Activated T-helper 1 cell treated with anti-CD3 and anti-CD28 coated beads, Interleukin-12 subunit alpha, Interleukin-12 subunit beta, Interleukin-2, Interleukin-4 antibody, amounts not matched to agents 30 ng/mL and 10 ng/mL and 1 ng/mL, durations not matched to agents 14 hours and 24 hours and 36 hours (primary cell): Measurements from ENCODE around the gene C1QTNF3. TPM values are rescaled to one million over a fixed set of nuclear protein-coding genes. Genes with fewer than 3 reads are reported as not detected.

Experiments used
- DNase-seq: peaks from one replicate; pipeline ENCODE4 v3.0.0; 2021; ENCODE audit warnings: low spot score
- H3K27ac Mint-ChIP-seq: one replicate; pipeline ENCODE4 v1.8.0; 2021; ENCODE audit warnings: mild to moderate bottlenecking, mixed read lengths
- H3K27me3 Mint-ChIP-seq: one replicate; pipeline ENCODE4 v1.8.0; 2022; ENCODE audit warnings: mild to moderate bottlenecking, moderate library complexity, mixed read lengths; ENCODE audit not compliant: insufficient read depth
- H3K36me3 Mint-ChIP-seq: one replicate; pipeline ENCODE4 v1.8.0; 2021; ENCODE audit warnings: low read depth, mixed read lengths
- H3K4me1 Mint-ChIP-seq: one replicate; pipeline ENCODE4 v1.8.0; 2021; ENCODE audit warnings: low read depth, mixed read lengths
- H3K4me3 Mint-ChIP-seq: one replicate; pipeline ENCODE4 v1.8.0; 2021; ENCODE audit warnings: mild to moderate bottlenecking, moderate library complexity, mixed read lengths
- H3K9me3 Mint-ChIP-seq: one replicate; pipeline ENCODE4 v1.8.0; 2021; ENCODE audit warnings: mixed read lengths
- intact Hi-C: fragments of 100-400 bp; cut with micrococcal nuclease; formaldehyde crosslinking; loops from one replicate; pipeline ENCODE4 v1.15.1; 2024
- total RNA-seq: library from RNA; stranded (reverse); gene quantifications from 2 replicates; pipeline ENCODE4 v1.2.3, GENCODE V29; 2022

C1QTNF3 gene
- total RNA-seq, 1 donor from 2014 or later = 1.8 TPM

DNA sequence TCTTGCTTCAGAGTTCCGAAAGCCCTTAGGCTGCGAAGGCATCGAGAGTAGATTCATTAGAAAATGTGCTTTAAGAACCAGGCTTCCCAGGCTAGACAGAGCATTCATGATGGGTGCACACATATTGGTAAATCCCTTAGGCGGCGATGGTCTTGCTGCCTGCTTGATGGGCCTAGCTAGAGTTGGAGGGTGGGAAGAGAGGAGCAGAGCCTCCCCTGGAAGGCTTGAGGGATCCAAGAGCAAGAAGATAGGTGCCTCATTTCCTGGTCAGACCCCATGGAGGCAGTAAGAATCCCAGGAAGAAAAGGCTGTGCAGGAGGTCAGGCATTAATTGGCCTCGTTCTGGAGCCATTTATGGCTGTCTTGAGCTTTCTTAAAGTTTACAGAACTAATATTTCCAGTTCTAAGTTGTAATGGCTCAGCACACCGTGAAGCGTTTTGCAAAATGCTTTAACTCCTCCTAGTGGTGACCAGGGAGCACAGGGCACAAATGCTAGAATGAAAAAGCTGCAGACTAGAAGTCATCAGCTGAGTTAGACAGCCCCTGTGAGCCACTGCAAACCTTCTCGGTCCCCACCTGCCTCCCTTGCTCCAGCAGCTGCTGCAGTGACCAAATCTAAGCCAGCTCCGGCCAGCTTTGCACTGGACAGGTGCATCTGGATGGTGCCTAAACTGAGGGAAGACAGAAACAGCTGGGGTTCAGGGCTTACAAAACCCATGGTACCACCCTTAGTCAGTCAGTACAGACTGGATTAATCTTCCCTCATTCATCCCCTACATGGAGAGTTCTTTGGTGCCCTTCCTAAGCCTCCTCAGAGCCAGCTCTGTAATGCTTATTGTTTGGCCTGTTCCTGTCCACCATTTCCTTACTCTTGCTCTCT lies 73.2 kb downstream of the C1QTNF3 start:
- peaks cover 2% of the 10 kb centered on the region for H3K36me3 Mint-ChIP-seq
- peaks cover 18% of the 10 kb centered on the region for H3K4me1 Mint-ChIP-seq
- no peak for DNase-seq
- no peaks in the 10 kb centered on the region for H3K9me3 Mint-ChIP-seq
- intact Hi-C loops = loop anchor here (1.0 kb wide), 1 partner anchor 534 kb away; no protein-coding TSS in a partner anchor
- H3K4me3 Mint-ChIP-seq = no peak overlapping the region
- no peak overlapping the region for H3K27ac Mint-ChIP-seq
- H3K27me3 Mint-ChIP-seq = no peaks in the 10 kb centered on the region

DNA sequence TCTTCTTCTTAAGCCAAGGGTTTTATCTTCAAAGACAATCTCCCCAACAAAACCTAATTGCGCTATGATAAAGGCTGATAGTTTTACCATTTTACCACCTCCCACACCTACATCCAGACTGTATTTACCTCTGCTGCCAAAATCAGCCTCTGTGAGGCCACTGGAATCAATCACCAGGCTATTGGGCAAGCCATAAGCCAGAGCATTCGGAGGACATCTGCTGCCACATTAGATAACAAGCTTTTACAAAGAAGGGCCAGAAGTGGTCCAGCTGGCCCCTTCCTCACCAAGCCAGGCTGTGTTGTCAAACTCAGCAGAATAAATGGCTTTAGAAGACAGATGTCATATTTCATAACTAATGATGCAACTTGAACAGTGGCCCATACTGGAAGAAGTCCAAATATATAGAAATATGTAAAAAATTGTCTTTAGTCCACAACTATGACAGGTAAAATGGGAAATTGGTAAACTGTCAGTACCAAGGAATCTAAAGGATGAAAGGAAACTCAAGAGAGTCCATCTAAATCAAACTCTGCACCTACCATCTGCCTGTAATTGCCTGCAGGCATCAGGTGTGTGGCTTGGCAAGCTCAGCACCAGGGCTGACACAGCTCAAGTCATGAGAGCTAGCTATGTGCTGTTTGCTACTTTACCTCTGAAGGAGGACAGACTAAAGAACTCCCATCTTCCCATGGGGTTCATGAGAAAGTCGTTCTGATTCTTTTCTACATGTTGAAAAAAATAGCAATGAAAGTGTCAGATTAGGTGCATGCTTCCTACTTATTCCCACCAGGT lies 74.6 kb downstream of the C1QTNF3 start:
- H3K4me1 Mint-ChIP-seq = peaks cover 15% of the 10 kb centered on the region
- no peaks in the 10 kb centered on the region for H3K9me3 Mint-ChIP-seq
- no peak for DNase-seq
- intact Hi-C loops = no loop called here
- peaks cover under 1% of the 10 kb centered on the region for H3K36me3 Mint-ChIP-seq
- no peaks in the 10 kb centered on the region for H3K27me3 Mint-ChIP-seq
- no peak overlapping the region for H3K27ac Mint-ChIP-seq
- no peak overlapping the region for H3K4me3 Mint-ChIP-seq

Other genes starting within 250 kb of the C1QTNF3 start
- not detected in 2 replicates for gene ADAMTS12, start 151.2 kb downstream of the C1QTNF3 start, total RNA-seq
- not detected in 2 replicates for gene RXFP3, start 106.8 kb downstream of the C1QTNF3 start, total RNA-seq
- 0.18 TPM in 1 of 2 replicates, not detected in the other for gene SLC45A2, start 58.5 kb downstream of the C1QTNF3 start, total RNA-seq
- gene AMACR, start 35.2 kb downstream of the C1QTNF3 start, total RNA-seq = 6.8 and 7.1 TPM in 2 replicates